IMR-90 (cell line): ENCODE data around the gene OR8D4. TPM values are rescaled to one million over a fixed set of nuclear protein-coding genes. Genes with fewer than 3 reads are reported as not detected.
"Not testable (repeated sequence)": the region's sequence is repeated elsewhere in the genome, so short reads cannot be mapped to it uniquely, and the experiment has no call there.

Experiments
- ATAC-seq: fragments of 200-7000 bp; cut with Tn5 transposase; 2 replicates; pipeline ENCODE4 v1.9.1; 2020; ENCODE audit warnings: low read depth, mild to moderate bottlenecking, moderate library complexity
- BruUV-seq: library from RNA; stranded (reverse); fragments of 400-500 nt; replicated peaks from 2 replicates; lab custom pipeline; 2021; lab: Mats Ljungman, UMichigan
- CTCF ChIA-PET: fragments of 300-600 bp; formaldehyde crosslinking; extraction: SDS; loops from one replicate; lab custom pipeline; 2021; ENCODE audit warnings: antibody characterized with exemption; lab: Yijun Ruan, JAX
- POLR2A ChIA-PET: fragments of 300-600 bp; sonication (Branson Sonifier 250); formaldehyde crosslinking; loops from one replicate; lab custom pipeline; 2022; ENCODE audit warnings: antibody characterized with exemption; ENCODE audit not compliant: unreplicated experiment; lab: Charles Lee
- DNase-seq: peaks from one replicate; pipeline ENCODE4 v3.0.0; 2013
- H2AFZ ChIP-seq: replicated peaks from 2 replicates; pipeline ENCODE3; 2013; ENCODE audit warnings: low read length, mild to moderate bottlenecking; ENCODE audit not compliant: poor library complexity
- H2AK5ac ChIP-seq: 2 replicates; pipeline ENCODE4 v1.6.1; 2013; ENCODE audit warnings: low read depth, low read length, inconsistent platforms
- H2AK9ac ChIP-seq: replicated peaks from 2 replicates; pipeline ENCODE3; 2013; ENCODE audit warnings: mild to moderate bottlenecking, low read depth, low read length, moderate library complexity; ENCODE audit not compliant: poor library complexity
- H2BK120ac ChIP-seq: 2 replicates; pipeline ENCODE4 v1.6.1; 2013; ENCODE audit warnings: low read depth, low read length, inconsistent platforms
- H2BK15ac ChIP-seq: 3 replicates; pipeline ENCODE4 v1.6.1; 2013; ENCODE audit warnings: low read depth, low read length, inconsistent platforms
- H2BK20ac ChIP-seq: 2 replicates; pipeline ENCODE4 v1.6.1; 2013; ENCODE audit warnings: low read depth, mild to moderate bottlenecking, inconsistent platforms, low read length, moderate library complexity
- H2BK5ac ChIP-seq: 2 replicates; pipeline ENCODE4 v1.6.1; 2013; ENCODE audit warnings: mild to moderate bottlenecking, low read depth, low read length, inconsistent platforms; ENCODE audit not compliant: poor library complexity, severe bottlenecking
- H3K14ac ChIP-seq: replicated peaks from 2 replicates; pipeline ENCODE4 v1.6.1; 2013; ENCODE audit warnings: low read depth, low read length, inconsistent platforms
- H3K18ac ChIP-seq: 2 replicates; pipeline ENCODE4 v1.6.1; 2013; ENCODE audit warnings: low read depth, low read length, control low read depth
- H3K23ac ChIP-seq: 2 replicates; pipeline ENCODE4 v1.6.1; 2013; ENCODE audit warnings: low read depth, low read length, inconsistent platforms
- H3K27ac ChIP-seq: 2 replicates; pipeline ENCODE4 v1.5.1; 2013; ENCODE audit warnings: mild to moderate bottlenecking, control low read depth, low read length; ENCODE audit not compliant: insufficient read depth
- H3K27me3 ChIP-seq: 2 replicates; pipeline ENCODE4 v1.6.1; 2013; ENCODE audit warnings: low read length; ENCODE audit not compliant: control insufficient read depth, insufficient read depth
- H3K36me3 ChIP-seq: 2 replicates; pipeline ENCODE4 v1.6.1; 2013; ENCODE audit warnings: low read length, mixed read lengths; ENCODE audit not compliant: control insufficient read depth, insufficient read depth
- H3K4ac ChIP-seq: 2 replicates; pipeline ENCODE4 v1.6.1; 2013; ENCODE audit warnings: low read depth, low read length, inconsistent platforms
- H3K4me1 ChIP-seq: 2 replicates; pipeline ENCODE4 v1.6.1; 2013; ENCODE audit warnings: low read length, mixed read lengths; ENCODE audit not compliant: control insufficient read depth, insufficient read depth
- H3K4me2 ChIP-seq: 2 replicates; pipeline ENCODE4 v1.6.1; 2013; ENCODE audit warnings: low read depth, mild to moderate bottlenecking, control low read depth, low read length, moderate library complexity
- H3K4me3 ChIP-seq: 2 replicates; pipeline ENCODE4 v1.5.1; 2013; ENCODE audit warnings: low read depth, mild to moderate bottlenecking, control low read depth, low read length, moderate library complexity; ENCODE audit not compliant: insufficient read depth
- H3K56ac ChIP-seq: 2 replicates; pipeline ENCODE4 v1.6.1; 2013; ENCODE audit warnings: low read length, inconsistent platforms; ENCODE audit not compliant: insufficient read depth; ENCODE audit errors: extremely low read depth
- H3K79me1 ChIP-seq, 2 experiments: 2 replicates each; pipeline ENCODE4 v1.6.1; 2013; ENCODE audit warnings: low read length in 2 of 2, inconsistent platforms in 1 of 2, low read depth in 1 of 2
- H3K9ac ChIP-seq: 2 replicates; pipeline ENCODE4 v1.6.1; 2013; ENCODE audit warnings: low read depth, low read length, control low read depth
- H3K9me1 ChIP-seq: 2 replicates; pipeline ENCODE4 v1.6.1; 2013; ENCODE audit warnings: low read length, inconsistent platforms; ENCODE audit not compliant: insufficient read depth
- H3K9me3 ChIP-seq: 2 replicates; pipeline ENCODE4 v1.6.1; 2013; ENCODE audit warnings: low read length; ENCODE audit not compliant: control insufficient read depth, insufficient read depth
- H4K20me1 ChIP-seq: 2 replicates; pipeline ENCODE4 v1.6.1; 2013; ENCODE audit warnings: low read length, inconsistent platforms; ENCODE audit not compliant: insufficient read depth
- H4K5ac ChIP-seq: 2 replicates; pipeline ENCODE4 v1.6.1; 2013; ENCODE audit warnings: mild to moderate bottlenecking, low read depth, low read length, control low read depth
- H4K8ac ChIP-seq, 2 experiments: 2 replicates each; pipeline ENCODE4 v1.6.1; 2013; ENCODE audit warnings: low read depth in 2 of 2, low read length in 2 of 2, control low read depth in 1 of 2, inconsistent platforms in 1 of 2
- H4K91ac ChIP-seq: 2 replicates; pipeline ENCODE4 v1.6.1; 2013; ENCODE audit warnings: low read depth, low read length, inconsistent platforms; ENCODE audit not compliant: insufficient read depth
- WGBS, 2 experiments: methylation state at CpG; one replicate each; pipeline versions ENCODE4 v1.1.5 to v1.1.7; 2013; ENCODE audit warnings: missing lambda C conversion rate in 2 of 2; ENCODE audit not compliant: insufficient read length in 1 of 2; ENCODE audit errors: extremely low coverage in 2 of 2; 5-methylcytosine and 5-hydroxymethylcytosine counted together
- dilution Hi-C: fragments of 300-500 bp; cut with HindIII; formaldehyde crosslinking; loops from one replicate; pipeline ENCODE4 v1.14.3; 2018; ENCODE audit warnings: low sequenced_read_pairs; ENCODE audit not compliant: unreplicated experiment
- in situ Hi-C: fragments of 300-500 bp; cut with MboI; formaldehyde crosslinking; loops from 3 replicates; pipeline ENCODE4 v1.14.3; 2019; ENCODE audit warnings: low sequenced_read_pairs, inconsistent platforms, mixed read lengths
- intact Hi-C: fragments of 100-400 bp; cut with micrococcal nuclease; formaldehyde crosslinking; loops from 2 replicates; pipeline ENCODE4 v1.10.0; 2022
- polyA plus RNA-seq, 3 experiments: library from polyadenylated mRNA; depleted of rRNA; stranded (reverse); fragments of >200 nt; gene quantifications; 2 replicates each; pipeline ENCODE4 v1.2.3, GENCODE V29; 2012; ENCODE audit warnings: low replicate concordance in 1 of 3
- total RNA-seq: library from RNA; depleted of rRNA; stranded (reverse); fragments of >200 nt; gene quantifications from 2 replicates; pipeline ENCODE4 v1.2.3, GENCODE V29; 2012

The OR8D4 gene
- total and polyA plus RNA-seq, 2 of the 4 experiments (the other 2 are of a cell fraction) = not detected

GRCh38 chr11:123867795-123868194 is 34.2 kb upstream of the OR8D4 start:
- H2AFZ ChIP-seq, intact Hi-C loops, H3K79me1 ChIP-seq, H4K91ac ChIP-seq, H3K23ac ChIP-seq, CTCF ChIA-PET, H3K4ac ChIP-seq, H3K18ac ChIP-seq, H3K4me3 ChIP-seq, H2BK20ac ChIP-seq, H2AK9ac ChIP-seq, H4K5ac ChIP-seq, H2AK5ac ChIP-seq, dilution Hi-C loops, H3K9me1 ChIP-seq, H2BK15ac ChIP-seq, H3K9ac ChIP-seq, H3K9me3 ChIP-seq, H2BK120ac ChIP-seq, ATAC-seq, H3K4me2 ChIP-seq, H4K20me1 ChIP-seq, DNase-seq, H4K8ac ChIP-seq, H3K56ac ChIP-seq, H2BK5ac ChIP-seq, H3K36me3 ChIP-seq, H3K27ac ChIP-seq, POLR2A ChIA-PET, BruUV-seq, in situ Hi-C loops, H3K4me1 ChIP-seq, H3K14ac ChIP-seq, H3K27me3 ChIP-seq: not testable (repeated sequence)
- 54% methylated on average over 7 of the region's 9 CpGs; no CpG with 5 or more reads in 1 of the 2 experiments for WGBS, 2 experiments
